ENCODE data around the gene SLC1A3.

Gene SLC1A3

GRCh38 chr5:36688722-36689121 lies 82.3 kb downstream of the SLC1A3 start:
- no peak for TF ChIP-seq ZFX (IDR thresholded peaks at IDR 0.05)
- peak; percentile 69 for TF ChIP-seq CTCF (conservative IDR thresholded peaks at IDR 0.05)

GRCh38 chr5:36689225-36689624 lies 82.8 kb downstream of the SLC1A3 start:
- no peak for TF ChIP-seq CTCF (conservative IDR thresholded peaks at IDR 0.05)
- no peak for TF ChIP-seq ZFX (IDR thresholded peaks at IDR 0.05)
- no peak overlapping the region for H3K27ac ChIP-seq

More at GRCh38 chr5:36688722-36689121, 82.3 kb downstream of the SLC1A3 start:
- no peak overlapping the region for H3K27ac ChIP-seq

GRCh38 chr5:36690041-36690961 lies 83.9 kb downstream of the SLC1A3 start:
- no peak overlapping the region for H3K27ac ChIP-seq
- TF ChIP-seq CTCF (conservative IDR thresholded peaks at IDR 0.05) (peak; percentile 94), ZFX (IDR thresholded peaks at IDR 0.05) (no peak)

GRCh38 chr5:36691226-36691625 lies 84.8 kb downstream of the SLC1A3 start:
- no peak overlapping the region for H3K27ac ChIP-seq
- TF ChIP-seq CTCF (conservative IDR thresholded peaks at IDR 0.05) (no peak), ZFX (IDR thresholded peaks at IDR 0.05) (no peak)

- TF ChIP-seq ZFX (IDR thresholded peaks at IDR 0.05) (no peak), CTCF (conservative IDR thresholded peaks at IDR 0.05) (no peak)
- H3K27ac ChIP-seq: no peak overlapping the region
These were observed 85.4 kb downstream of the SLC1A3 start for GRCh38 chr5:36691696-36692371.

GRCh38 chr5:36692791-36693763 lies 86.7 kb downstream of the SLC1A3 start:
- TF ChIP-seq ZFX (IDR thresholded peaks at IDR 0.05): no peak
- TF ChIP-seq CTCF (conservative IDR thresholded peaks at IDR 0.05): peak; percentile 92
- no peak overlapping the region for H3K27ac ChIP-seq

Measured in C4-2B (cell line).